Mononuclear cell (primary cell): ENCODE results near the gene MS4A7. TPM values are rescaled to one million over a fixed set of nuclear protein-coding genes. Genes with fewer than 3 reads are reported as not detected.
A peak's percentile ranks its signal among the peaks of the same experiment; 100 is the strongest.

Experiments
- H3K27me3 ChIP-seq: 2 replicates; pipeline ENCODE4 v1.6.0; 2011; ENCODE audit warnings: low read length, control low read depth; ENCODE audit not compliant: insufficient read depth
- H3K4me1 ChIP-seq: 2 replicates; pipeline ENCODE4 v1.5.1; 2011; ENCODE audit warnings: mild to moderate bottlenecking, low read length, control low read depth; ENCODE audit not compliant: insufficient read depth
- H3K4me3 ChIP-seq: 2 replicates; pipeline ENCODE4 v1.5.1; 2011; ENCODE audit warnings: mild to moderate bottlenecking, low read length, moderate library complexity
- H3K9me3 ChIP-seq: 2 replicates; pipeline ENCODE4 v1.5.1; 2011; ENCODE audit warnings: low read depth, mild to moderate bottlenecking, control low read depth, low read length
- total RNA-seq: library from RNA; depleted of rRNA; stranded (reverse); fragments of >200 nt; gene quantifications from one replicate; pipeline ENCODE4 v1.2.3, GENCODE V29; 2012

The MS4A7 gene, protein sequence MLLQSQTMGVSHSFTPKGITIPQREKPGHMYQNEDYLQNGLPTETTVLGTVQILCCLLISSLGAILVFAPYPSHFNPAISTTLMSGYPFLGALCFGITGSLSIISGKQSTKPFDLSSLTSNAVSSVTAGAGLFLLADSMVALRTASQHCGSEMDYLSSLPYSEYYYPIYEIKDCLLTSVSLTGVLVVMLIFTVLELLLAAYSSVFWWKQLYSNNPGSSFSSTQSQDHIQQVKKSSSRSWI
- 28.7 TPM for total RNA-seq

DNA sequence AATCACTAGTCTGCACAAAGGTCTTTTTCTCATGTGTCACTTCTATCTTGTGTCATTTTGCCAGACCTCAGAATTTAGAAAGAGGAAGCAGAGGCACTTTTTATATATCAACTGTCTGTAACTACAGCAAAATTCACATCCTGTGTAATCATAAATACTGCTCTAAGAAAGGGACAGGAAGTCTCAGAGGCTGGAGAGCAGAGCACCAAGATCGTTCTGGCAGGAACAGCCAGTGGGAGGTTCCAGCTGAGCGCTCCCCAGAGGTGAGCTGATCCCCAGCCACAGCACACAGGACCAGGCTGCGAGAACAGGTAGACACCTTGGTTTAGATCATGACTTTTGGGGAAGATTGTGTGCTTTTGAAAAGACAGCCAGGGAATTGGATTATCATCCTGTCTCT, at the start of gene MS4A7:
Gene MS4A7, plus strand, starts transcription at position 179 of the 400 bp plus-strand sequence. CDS start 4,610 bp downstream, outside the sequence.
- H3K27me3 ChIP-seq: no peaks in the 10 kb centered on the region
- H3K9me3 ChIP-seq: no peaks in the 10 kb centered on the region
- H3K4me3 ChIP-seq: peak within 1 kb of the TSS; percentile 50
- peaks cover 53% of the 10 kb centered on the region for H3K4me1 ChIP-seq

- no peak overlapping the region for H3K4me3 ChIP-seq
- peaks cover 22% of the 10 kb centered on the region for H3K4me1 ChIP-seq
- no peaks in the 10 kb centered on the region for H3K27me3 ChIP-seq
- no peaks in the 10 kb centered on the region for H3K9me3 ChIP-seq
Measured at GRCh38 chr11:60332846-60333245, 45.5 kb upstream of the MS4A7 start.

DNA sequence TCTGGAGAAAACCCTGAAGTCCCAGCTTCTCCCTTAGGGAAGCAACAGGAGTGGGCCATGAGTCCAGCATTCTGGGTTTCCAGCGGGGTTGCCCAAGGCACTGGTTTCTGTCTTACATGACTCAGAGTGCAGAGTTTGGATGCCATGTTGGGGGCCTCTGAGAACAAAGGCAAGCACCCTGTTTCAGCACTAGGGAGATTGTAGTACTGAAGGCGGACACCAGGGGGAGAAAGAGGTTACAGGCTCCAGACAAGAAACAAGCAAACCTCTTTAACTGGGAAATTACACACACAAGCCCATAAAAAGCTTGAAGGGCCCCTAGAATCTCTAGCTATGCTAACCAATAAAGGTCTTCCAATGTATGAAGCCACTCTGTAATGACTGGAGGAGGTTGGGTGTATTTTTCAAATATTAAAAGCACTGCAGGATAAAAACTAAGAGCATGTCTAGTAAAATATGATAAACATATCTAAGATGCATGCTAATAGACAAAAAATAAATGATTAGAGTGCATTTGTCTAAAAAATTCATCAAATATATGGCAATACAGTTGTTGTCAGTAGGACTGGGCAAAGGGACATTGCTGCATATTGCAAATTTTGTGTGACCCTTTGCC, 44.2 kb upstream of the MS4A7 start:
- H3K4me3 ChIP-seq: no peak overlapping the region
- no peaks in the 10 kb centered on the region for H3K9me3 ChIP-seq
- peaks cover 22% of the 10 kb centered on the region for H3K4me1 ChIP-seq
- H3K27me3 ChIP-seq: no peaks in the 10 kb centered on the region

DNA sequence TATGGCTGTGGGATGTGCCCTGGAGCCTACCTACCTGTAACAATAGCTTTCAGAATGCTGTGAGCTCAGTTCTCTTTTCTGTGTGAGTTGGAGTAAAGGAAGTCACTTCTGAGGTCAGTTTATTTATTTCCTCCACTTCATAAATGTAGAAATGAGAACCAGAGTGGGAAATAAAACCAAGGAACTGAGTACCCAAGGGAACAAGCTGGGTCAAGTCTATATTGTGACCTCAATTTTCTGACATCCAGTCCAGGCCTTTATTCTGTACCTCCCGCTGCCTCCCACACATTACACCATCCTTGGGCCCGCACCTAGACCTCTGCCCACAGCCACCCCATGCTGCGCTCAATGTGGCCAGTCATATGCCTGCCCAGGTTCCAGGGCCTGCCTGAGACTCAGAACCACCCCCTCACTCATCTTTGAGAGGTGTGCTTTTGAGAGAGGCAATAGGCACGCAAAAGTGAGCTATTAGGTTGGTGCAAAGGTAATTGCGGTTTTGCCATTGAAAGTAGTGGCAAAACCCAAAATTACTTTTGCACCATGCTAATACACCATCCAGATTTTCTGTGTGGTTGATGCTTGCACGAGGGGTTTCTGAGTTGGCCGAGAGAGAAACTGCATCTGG, 41.5 kb upstream of the MS4A7 start:
- H3K4me1 ChIP-seq: peaks cover 22% of the 10 kb centered on the region
- H3K4me3 ChIP-seq: no peak overlapping the region
- H3K9me3 ChIP-seq: no peaks in the 10 kb centered on the region
- H3K27me3 ChIP-seq: no peaks in the 10 kb centered on the region

DNA sequence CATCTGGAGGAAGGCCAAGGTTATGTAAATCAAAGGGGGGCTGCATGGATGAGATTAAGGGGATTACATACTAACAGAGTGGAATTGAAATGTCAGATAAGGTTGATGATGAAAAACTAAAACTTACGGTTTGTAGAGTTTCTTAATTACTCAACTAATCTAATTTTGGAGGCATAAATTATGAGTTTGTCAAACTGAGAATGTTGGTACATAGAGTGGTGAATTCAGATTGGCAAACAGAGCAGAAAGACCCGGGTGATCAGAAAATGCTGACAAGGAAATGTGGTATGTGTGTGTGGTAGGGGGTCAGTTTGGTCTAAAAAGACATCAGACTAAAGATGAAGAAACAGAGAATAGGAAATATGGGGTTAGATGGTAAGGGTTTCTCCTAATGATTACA, 40.3 kb upstream of the MS4A7 start:
- Histone ChIP-seq H3K4me1 (peaks cover 22% of the 10 kb centered on the region), H3K4me3 (no peak overlapping the region)

GRCh38 chr11:60339356-60339755, 39.0 kb upstream of the MS4A7 start:
- Histone ChIP-seq H3K27me3 (no peaks in the 10 kb centered on the region), H3K9me3 (no peaks in the 10 kb centered on the region), H3K4me3 (no peak overlapping the region), H3K4me1 (peaks cover 11% of the 10 kb centered on the region)

More for the DNA sequence above, 40.3 kb upstream of the MS4A7 start:
- H3K9me3 ChIP-seq: no peaks in the 10 kb centered on the region
- H3K27me3 ChIP-seq: no peaks in the 10 kb centered on the region

- H3K4me3 ChIP-seq: no peak overlapping the region
- H3K27me3 ChIP-seq: no peaks in the 10 kb centered on the region
- H3K9me3 ChIP-seq: no peaks in the 10 kb centered on the region
- peaks cover 7% of the 10 kb centered on the region for H3K4me1 ChIP-seq
Measured at GRCh38 chr11:60343094-60343704, 35.1 kb upstream of the MS4A7 start.

- Histone ChIP-seq H3K27me3 (no peaks in the 10 kb centered on the region), H3K4me1 (peaks cover 7% of the 10 kb centered on the region), H3K4me3 (no peak overlapping the region), H3K9me3 (no peaks in the 10 kb centered on the region)
Measured at GRCh38 chr11:60344146-60344545, 34.2 kb upstream of the MS4A7 start.

DNA sequence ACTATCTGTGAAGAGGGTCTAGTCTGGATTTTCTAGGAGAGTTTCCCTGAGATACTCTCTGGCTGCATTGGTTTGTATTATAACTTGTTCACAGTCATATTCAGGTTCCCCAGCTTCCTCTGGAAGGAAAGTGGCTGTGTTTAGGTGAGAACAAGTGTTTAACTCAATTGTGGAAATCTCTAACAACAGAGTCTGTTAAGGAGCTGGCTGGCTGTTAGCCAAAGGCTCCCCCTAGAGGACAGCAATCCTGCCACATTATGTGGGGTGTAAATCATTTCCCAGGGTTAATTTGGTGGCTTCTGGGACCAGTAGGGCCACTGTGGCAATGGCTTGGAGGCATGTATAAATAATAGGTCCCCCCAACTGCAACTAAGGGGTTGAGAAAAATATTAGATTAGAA, 32.8 kb upstream of the MS4A7 start:
- no peak overlapping the region for H3K4me3 ChIP-seq
- H3K4me1 ChIP-seq: peaks cover 15% of the 10 kb centered on the region
- H3K9me3 ChIP-seq: no peaks in the 10 kb centered on the region
- H3K27me3 ChIP-seq: no peaks in the 10 kb centered on the region

GRCh38 chr11:60347084-60347797, 31.1 kb upstream of the MS4A7 start:
- Histone ChIP-seq H3K4me1 (peaks cover 15% of the 10 kb centered on the region), H3K9me3 (no peaks in the 10 kb centered on the region), H3K4me3 (no peak overlapping the region), H3K27me3 (no peaks in the 10 kb centered on the region)

- Histone ChIP-seq H3K27me3 (no peaks in the 10 kb centered on the region), H3K4me1 (peaks cover 15% of the 10 kb centered on the region), H3K4me3 (no peak overlapping the region), H3K9me3 (no peaks in the 10 kb centered on the region)
Measured at GRCh38 chr11:60348116-60348515, 30.2 kb upstream of the MS4A7 start.

DNA sequence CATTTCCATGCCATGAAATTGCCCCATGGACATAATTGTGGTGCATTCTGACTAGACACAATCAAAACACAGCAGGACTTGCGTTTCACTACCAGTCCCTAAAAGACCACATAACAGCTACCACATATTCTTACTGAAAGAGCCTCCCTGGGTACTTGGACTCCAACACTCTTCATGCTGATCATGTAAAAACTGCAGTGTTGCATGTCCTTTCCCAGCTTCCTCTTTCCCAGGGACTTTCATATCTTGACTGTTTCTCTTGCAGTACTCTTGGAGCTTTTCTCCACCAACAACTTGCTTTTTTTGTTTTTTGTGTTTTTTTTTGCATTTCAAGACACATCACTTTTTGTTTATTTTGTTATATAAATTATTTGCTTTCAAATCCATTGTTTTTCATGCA, 28.3 kb upstream of the MS4A7 start:
- Histone ChIP-seq H3K27me3 (no peaks in the 10 kb centered on the region), H3K4me3 (no peak overlapping the region), H3K4me1 (peaks cover 15% of the 10 kb centered on the region), H3K9me3 (no peaks in the 10 kb centered on the region)

DNA sequence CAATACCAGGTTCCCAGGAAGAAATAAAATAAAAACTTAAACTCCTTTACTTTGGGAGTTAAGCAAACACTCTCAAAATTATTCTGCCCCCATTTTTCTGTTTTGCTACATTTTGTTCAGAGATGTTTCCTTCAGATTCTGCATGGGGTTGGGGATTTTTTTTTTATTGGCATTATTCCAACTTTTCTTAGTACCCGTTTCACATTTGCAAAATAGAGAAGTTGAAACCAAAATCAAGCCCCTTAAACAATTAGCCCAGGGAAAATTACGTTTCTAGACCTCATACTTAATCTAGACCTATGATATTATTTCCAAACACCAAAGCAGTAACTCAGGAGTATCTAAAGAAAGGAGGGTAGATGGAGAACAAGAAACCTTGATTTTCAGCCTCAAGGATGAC, 20.6 kb upstream of the MS4A7 start:
- H3K27me3 ChIP-seq: no peaks in the 10 kb centered on the region
- no peak overlapping the region for H3K4me3 ChIP-seq
- no peaks in the 10 kb centered on the region for H3K9me3 ChIP-seq
- H3K4me1 ChIP-seq: peaks cover 17% of the 10 kb centered on the region

GRCh38 chr11:60360621-60361020, 17.7 kb upstream of the MS4A7 start:
- H3K4me1 ChIP-seq: peaks cover 46% of the 10 kb centered on the region
- H3K9me3 ChIP-seq: no peaks in the 10 kb centered on the region
- no peaks in the 10 kb centered on the region for H3K27me3 ChIP-seq
- no peak overlapping the region for H3K4me3 ChIP-seq

- no peak overlapping the region for H3K4me3 ChIP-seq
- H3K27me3 ChIP-seq: no peaks in the 10 kb centered on the region
- H3K4me1 ChIP-seq: peaks cover 59% of the 10 kb centered on the region
- H3K9me3 ChIP-seq: no peaks in the 10 kb centered on the region
Measured at GRCh38 chr11:60362241-60362640, 16.1 kb upstream of the MS4A7 start.
